C4-2B (cell line): ENCODE measurements around the gene GALNT7.
"Not testable (repeated sequence)": the region's sequence is repeated elsewhere in the genome, so short reads cannot be mapped to it uniquely, and the experiment has no call there.

Source experiments
- ZFX ChIP-seq: fragments of 450-650 bp; IDR thresholded peaks from 2 replicates; pipeline ENCODE4 v1.6.1; 2017
- TF ChIP-seq, protein P1 (sequence below): fragments of 450-650 bp; conservative IDR thresholded peaks from 2 replicates; pipeline ENCODE4 v1.5.1; 2017; ENCODE audit warnings: mild to moderate bottlenecking

DNA sequence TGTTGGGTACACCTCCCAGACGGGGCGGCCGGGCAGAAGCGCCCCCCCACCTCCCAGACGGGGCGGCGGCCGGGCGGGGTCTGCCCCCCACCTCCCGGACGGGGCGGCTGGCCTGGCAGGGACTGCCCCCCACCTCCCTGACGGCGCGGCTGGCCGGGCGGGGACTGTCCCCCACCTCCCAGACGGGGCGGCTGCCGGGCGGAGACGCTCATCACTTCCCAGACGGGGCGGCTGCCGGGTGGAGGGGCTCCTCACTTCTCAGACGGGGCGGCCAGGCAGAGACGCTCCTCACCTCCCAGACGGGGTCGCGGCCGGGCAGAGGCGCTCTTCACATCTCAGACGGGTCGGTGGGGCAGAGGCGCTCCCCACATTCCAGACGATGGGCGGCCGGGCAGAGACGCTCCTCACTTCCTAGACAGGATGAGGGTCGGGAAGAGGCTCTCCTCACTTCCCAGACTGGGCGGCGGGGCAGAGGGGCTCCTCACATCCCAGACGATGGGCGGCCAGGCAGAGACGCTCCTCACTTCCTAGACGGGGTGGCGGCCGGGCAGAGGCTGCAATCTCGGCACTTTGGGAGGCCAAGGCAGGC is 15.1 kb downstream of the GALNT7 start:
- TF ChIP-seq, protein P1, sequence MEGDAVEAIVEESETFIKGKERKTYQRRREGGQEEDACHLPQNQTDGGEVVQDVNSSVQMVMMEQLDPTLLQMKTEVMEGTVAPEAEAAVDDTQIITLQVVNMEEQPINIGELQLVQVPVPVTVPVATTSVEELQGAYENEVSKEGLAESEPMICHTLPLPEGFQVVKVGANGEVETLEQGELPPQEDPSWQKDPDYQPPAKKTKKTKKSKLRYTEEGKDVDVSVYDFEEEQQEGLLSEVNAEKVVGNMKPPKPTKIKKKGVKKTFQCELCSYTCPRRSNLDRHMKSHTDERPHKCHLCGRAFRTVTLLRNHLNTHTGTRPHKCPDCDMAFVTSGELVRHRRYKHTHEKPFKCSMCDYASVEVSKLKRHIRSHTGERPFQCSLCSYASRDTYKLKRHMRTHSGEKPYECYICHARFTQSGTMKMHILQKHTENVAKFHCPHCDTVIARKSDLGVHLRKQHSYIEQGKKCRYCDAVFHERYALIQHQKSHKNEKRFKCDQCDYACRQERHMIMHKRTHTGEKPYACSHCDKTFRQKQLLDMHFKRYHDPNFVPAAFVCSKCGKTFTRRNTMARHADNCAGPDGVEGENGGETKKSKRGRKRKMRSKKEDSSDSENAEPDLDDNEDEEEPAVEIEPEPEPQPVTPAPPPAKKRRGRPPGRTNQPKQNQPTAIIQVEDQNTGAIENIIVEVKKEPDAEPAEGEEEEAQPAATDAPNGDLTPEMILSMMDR = not testable (repeated sequence)
- not testable (repeated sequence) for TF ChIP-seq ZFX
